H9 (cell line): ENCODE measurements around the gene KLHDC8A. TPM values are rescaled to one million over a fixed set of nuclear protein-coding genes. Genes with fewer than 3 reads are reported as not detected.

Experiments
- DNase-seq: peaks from one replicate; pipeline ENCODE4 v3.0.0-alpha.2; 2017
- H2AFZ ChIP-seq: one replicate; pipeline ENCODE4 v1.6.1; 2013; ENCODE audit warnings: mild to moderate bottlenecking, low read length, control low read depth, moderate library complexity
- H2AK5ac ChIP-seq: 2 replicates; pipeline ENCODE4 v1.6.1; 2013; ENCODE audit warnings: low read length, control low read depth, mixed read lengths; ENCODE audit not compliant: insufficient read length
- H2BK120ac ChIP-seq: one replicate; pipeline ENCODE4 v1.6.1; 2013; ENCODE audit warnings: low read depth, mild to moderate bottlenecking, low read length, control low read depth, inconsistent platforms; ENCODE audit not compliant: poor library complexity, severe bottlenecking
- H2BK12ac ChIP-seq: 2 replicates; pipeline ENCODE4 v1.6.1; 2013; ENCODE audit warnings: low read length, control low read depth, mixed read lengths, low read depth; ENCODE audit not compliant: insufficient read length
- H2BK15ac ChIP-seq: 2 replicates; pipeline ENCODE4 v1.6.1; 2013; ENCODE audit warnings: low read depth, low read length, control low read depth
- H2BK20ac ChIP-seq: one replicate; pipeline ENCODE4 v1.6.1; 2013; ENCODE audit warnings: low read depth, mild to moderate bottlenecking, low read length, control low read depth, inconsistent platforms; ENCODE audit not compliant: poor library complexity, severe bottlenecking
- H2BK5ac ChIP-seq: 2 replicates; pipeline ENCODE4 v1.6.1; 2013; ENCODE audit warnings: low read length, control low read depth, mixed read lengths; ENCODE audit not compliant: insufficient read length
- H3K14ac ChIP-seq: 2 replicates; pipeline ENCODE4 v1.6.1; 2013; ENCODE audit warnings: low read length, control low read depth; ENCODE audit not compliant: insufficient read depth
- H3K18ac ChIP-seq: 2 replicates; pipeline ENCODE4 v1.6.1; 2013; ENCODE audit warnings: low read depth, mild to moderate bottlenecking, mixed read lengths, low read length, control low read depth; ENCODE audit not compliant: insufficient read length
- H3K23ac ChIP-seq: 2 replicates; pipeline ENCODE4 v1.6.1; 2013; ENCODE audit warnings: low read length, control low read depth, mixed read lengths, low read depth; ENCODE audit not compliant: insufficient read length
- H3K23me2 ChIP-seq: 2 replicates; pipeline ENCODE4 v1.6.1; 2013; ENCODE audit warnings: low read depth, mild to moderate bottlenecking, mixed read lengths, low read length, control low read depth; ENCODE audit not compliant: insufficient read length, poor library complexity, severe bottlenecking
- H3K27ac ChIP-seq: 2 replicates; pipeline ENCODE4 v1.5.1; 2013; ENCODE audit warnings: low read length, control low read depth, mixed read lengths, low read depth; ENCODE audit not compliant: insufficient read length
- H3K27me3 ChIP-seq: 2 replicates; pipeline ENCODE4 v1.6.1; 2013; ENCODE audit warnings: low read length, control low read depth, inconsistent platforms; ENCODE audit not compliant: insufficient read depth
- H3K4ac ChIP-seq: 2 replicates; pipeline ENCODE4 v1.6.1; 2013; ENCODE audit warnings: low read depth, mild to moderate bottlenecking, control low read depth, inconsistent platforms, low read length, moderate library complexity
- H3K4me1 ChIP-seq: 2 replicates; pipeline ENCODE4 v1.6.1; 2013; ENCODE audit warnings: low read length, control low read depth, inconsistent platforms; ENCODE audit not compliant: insufficient read depth
- H3K4me2 ChIP-seq: 2 replicates; pipeline ENCODE4 v1.6.1; 2013; ENCODE audit warnings: low read length, control low read depth, mixed read lengths; ENCODE audit not compliant: insufficient read length, insufficient read depth
- H3K56ac ChIP-seq: 2 replicates; pipeline ENCODE4 v1.6.1; 2013; ENCODE audit warnings: low read depth, mild to moderate bottlenecking, mixed read lengths, low read length, control low read depth; ENCODE audit not compliant: insufficient read length
- H3K79me1 ChIP-seq: 2 replicates; pipeline ENCODE4 v1.6.1; 2013; ENCODE audit warnings: low read depth, mild to moderate bottlenecking, moderate library complexity, low read length, control low read depth, inconsistent platforms; ENCODE audit not compliant: insufficient read depth, poor library complexity, severe bottlenecking
- H3K79me2 ChIP-seq: 2 replicates; pipeline ENCODE4 v1.6.1; 2013; ENCODE audit warnings: low read length, control low read depth, inconsistent platforms; ENCODE audit not compliant: insufficient read depth
- H3K9ac ChIP-seq: 2 replicates; pipeline ENCODE4 v1.6.1; 2013; ENCODE audit warnings: low read length, control low read depth, mixed read lengths; ENCODE audit not compliant: insufficient read length; ENCODE audit errors: extremely low read depth
- H3K9me3 ChIP-seq: one replicate; pipeline ENCODE4 v1.6.1; 2013; ENCODE audit warnings: low read depth, low read length, inconsistent platforms; ENCODE audit not compliant: control insufficient read depth
- H3T11ph ChIP-seq: one replicate; pipeline ENCODE4 v1.6.1; 2013; ENCODE audit warnings: mild to moderate bottlenecking, low read length, control low read depth, inconsistent platforms
- H4K20me1 ChIP-seq: one replicate; pipeline ENCODE4 v1.6.1; 2013; ENCODE audit not compliant: control insufficient read depth, insufficient read length, insufficient read depth
- H4K5ac ChIP-seq: 2 replicates; pipeline ENCODE4 v1.6.1; 2013; ENCODE audit warnings: low read depth, mild to moderate bottlenecking, mixed read lengths, low read length, control low read depth; ENCODE audit not compliant: insufficient read length
- H4K8ac ChIP-seq: replicated peaks from 2 replicates; pipeline ENCODE4 v1.6.1; 2013; ENCODE audit warnings: low read length, control low read depth, mixed read lengths, low read depth; ENCODE audit not compliant: insufficient read length
- H4K91ac ChIP-seq: 2 replicates; pipeline ENCODE4 v1.6.1; 2013; ENCODE audit warnings: low read depth, mild to moderate bottlenecking, moderate library complexity, mixed read lengths, low read length, control low read depth; ENCODE audit not compliant: insufficient read length
- H3K27ac Mint-ChIP-seq, 3 experiments: 2 replicates in 2 of 3; 3 replicates in 1 of 3; pipeline ENCODE4 v1.8.0; 2020 to 2021; ENCODE audit warnings: mixed read lengths in 3 of 3, mild to moderate bottlenecking in 1 of 3, moderate library complexity in 1 of 3
- H3K27me3 Mint-ChIP-seq: 2 replicates; pipeline ENCODE4 v1.8.0; 2021; ENCODE audit warnings: low read depth, mild to moderate bottlenecking, moderate library complexity, mixed read lengths
- H3K36me3 Mint-ChIP-seq, 3 experiments: 2 replicates in 2 of 3; 3 replicates in 1 of 3; pipeline ENCODE4 v1.8.0; 2020 to 2021; ENCODE audit warnings: low read depth in 3 of 3, mixed read lengths in 3 of 3; ENCODE audit not compliant: insufficient read depth in 1 of 3
- H3K4me1 Mint-ChIP-seq, 2 experiments: 2 replicates each; pipeline ENCODE4 v1.8.0; 2020; ENCODE audit warnings: mixed read lengths in 2 of 2
- H3K4me3 Mint-ChIP-seq, 2 experiments: 2 replicates in 1 of 2; 3 replicates in 1 of 2; pipeline ENCODE4 v1.8.0; 2020 to 2021; ENCODE audit warnings: mild to moderate bottlenecking in 2 of 2, mixed read lengths in 2 of 2, moderate library complexity in 1 of 2
- H3K9me3 Mint-ChIP-seq, 2 experiments: 2 replicates in 1 of 2; 3 replicates in 1 of 2; pipeline ENCODE4 v1.8.0; 2020; ENCODE audit warnings: mild to moderate bottlenecking in 2 of 2, mixed read lengths in 2 of 2, moderate library complexity in 1 of 2
- WGBS: extraction: QIAGEN DNeasy Blood & Tissue Kit; methylation state at CpG from one replicate; pipeline ENCODE4 v1.1.7; 2013; ENCODE audit warnings: missing lambda C conversion rate, low lambda C conversion rate, mixed read lengths; ENCODE audit not compliant: insufficient read length; ENCODE audit errors: extremely low coverage; 5-methylcytosine and 5-hydroxymethylcytosine counted together
- total RNA-seq: library from RNA; stranded (reverse); gene quantifications from 2 replicates; pipeline ENCODE4 v1.2.1, GENCODE V29; 2021
- TF ChIP-seq, protein P1 (sequence below): fragments of 200-600 bp; sonication (generic); conservative IDR thresholded peaks from 3 replicates; pipeline ENCODE4 v1.8.0; 2021; ENCODE audit warnings: antibody characterized with exemption, mild to moderate bottlenecking

KLHDC8A gene
- total RNA-seq, 1 experiment from 2014 or later: 0.96 TPM

GRCh38 chr1:205344066-205344928 is 12.4 kb downstream of the KLHDC8A start:
- no peak overlapping the region for H3K14ac ChIP-seq
- H3K23me2 ChIP-seq: peaks cover 4% of the 10 kb centered on the region
- H3K79me1 ChIP-seq: no peaks in the 10 kb centered on the region
- peaks cover 12% of the 10 kb centered on the region; the same call in 1 of the 2 replicates for H3K27me3 ChIP-seq
- H4K8ac ChIP-seq: no peak overlapping the region
- H2BK12ac ChIP-seq: no peak overlapping the region
- H3K56ac ChIP-seq: no peak overlapping the region
- no peak overlapping the region for H3K18ac ChIP-seq
- no peak overlapping the region for H3K27ac Mint-ChIP-seq
- H3K9me3 ChIP-seq: no peaks in the 10 kb centered on the region
- H2BK120ac ChIP-seq: no peak overlapping the region
- no peaks in the 10 kb centered on the region for H3K79me2 ChIP-seq
- peaks cover 0 to 2% (median 0%) of the 10 kb centered on the region in 3 experiments; a peak in 2 of 7 replicates for H3K36me3 Mint-ChIP-seq
- H3K23ac ChIP-seq: no peak overlapping the region
- no peak overlapping the region for H2BK20ac ChIP-seq
- H3K4me1 ChIP-seq: peaks cover 2% of the 10 kb centered on the region; the same call in 1 of the 2 replicates
- WGBS: no CpG with 5 or more reads among the region's 59 CpGs
- peaks cover 69% of the 10 kb centered on the region for H3K27me3 Mint-ChIP-seq
- no peak overlapping the region for H2AK5ac ChIP-seq
- TF ChIP-seq, protein P1, sequence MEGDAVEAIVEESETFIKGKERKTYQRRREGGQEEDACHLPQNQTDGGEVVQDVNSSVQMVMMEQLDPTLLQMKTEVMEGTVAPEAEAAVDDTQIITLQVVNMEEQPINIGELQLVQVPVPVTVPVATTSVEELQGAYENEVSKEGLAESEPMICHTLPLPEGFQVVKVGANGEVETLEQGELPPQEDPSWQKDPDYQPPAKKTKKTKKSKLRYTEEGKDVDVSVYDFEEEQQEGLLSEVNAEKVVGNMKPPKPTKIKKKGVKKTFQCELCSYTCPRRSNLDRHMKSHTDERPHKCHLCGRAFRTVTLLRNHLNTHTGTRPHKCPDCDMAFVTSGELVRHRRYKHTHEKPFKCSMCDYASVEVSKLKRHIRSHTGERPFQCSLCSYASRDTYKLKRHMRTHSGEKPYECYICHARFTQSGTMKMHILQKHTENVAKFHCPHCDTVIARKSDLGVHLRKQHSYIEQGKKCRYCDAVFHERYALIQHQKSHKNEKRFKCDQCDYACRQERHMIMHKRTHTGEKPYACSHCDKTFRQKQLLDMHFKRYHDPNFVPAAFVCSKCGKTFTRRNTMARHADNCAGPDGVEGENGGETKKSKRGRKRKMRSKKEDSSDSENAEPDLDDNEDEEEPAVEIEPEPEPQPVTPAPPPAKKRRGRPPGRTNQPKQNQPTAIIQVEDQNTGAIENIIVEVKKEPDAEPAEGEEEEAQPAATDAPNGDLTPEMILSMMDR: no peak
- H4K20me1 ChIP-seq: no peaks in the 10 kb centered on the region
- no peak overlapping the region for H3T11ph ChIP-seq
- no peak overlapping the region for H2BK5ac ChIP-seq
- H3K4me1 Mint-ChIP-seq: peaks cover 41% of the 10 kb centered on the region in 2 experiments
- DNase-seq: no peak
- H3K4me3 Mint-ChIP-seq: peak overlapping the region; percentile 60 to 79
- H2BK15ac ChIP-seq: no peak overlapping the region
- H2AFZ ChIP-seq: no peak overlapping the region
- no peak overlapping the region for H4K91ac ChIP-seq
- H3K27ac ChIP-seq: no peak overlapping the region
- H3K4ac ChIP-seq: no peak overlapping the region
- no peaks in the 10 kb centered on the region for H3K9me3 Mint-ChIP-seq
- peak overlapping the region; percentile 72 for H3K4me2 ChIP-seq
- H4K5ac ChIP-seq: no peak overlapping the region
- no peak overlapping the region for H3K9ac ChIP-seq
